Measurements from ENCODE around the gene PBRM1. TPM values are rescaled to one million over a fixed set of nuclear protein-coding genes. Genes with fewer than 3 reads are reported as not detected.

Gene PBRM1
- total and polyA plus RNA-seq, 2 donors (not counting 3 experiments of a cell fraction or from before 2014, with no cell fraction given) = 26.7 to 87.1 TPM

GRCh38 chr3:52660046-52660445, 25.7 kb downstream of the PBRM1 start:
- ChIA-PET POLR2A (no interaction called here), CTCF (interaction anchor here (1.6 kb wide), 1 partner anchor 189 kb away, joined by 3 read pairs; no protein-coding TSS in a partner anchor)
- Histone ChIP-seq H3K9me3 (replicated peaks; ENCODE audit: control insufficient read depth, insufficient read depth, low read length) (no peaks in the 10 kb centered on the region), H3K4me1 (ENCODE audit: control insufficient read depth, extremely low read depth, insufficient read depth, low read length) (peaks cover 6% of the 10 kb centered on the region), H3K36me3 (ENCODE audit: control insufficient read depth in 2 of 2, extremely low read depth in 1 of 2, insufficient read depth in 2 of 2, low read length in 2 of 2) (peaks cover 21 to 25% of the 10 kb centered on the region in 2 experiments), H3K27ac (ENCODE audit: insufficient read depth, low read depth, low read length) (no peak overlapping the region), H4K20me1 (replicated peaks; ENCODE audit: control insufficient read depth, extremely low read depth, insufficient read depth, low read length) (no peaks in the 10 kb centered on the region), H3K4me2 (ENCODE audit: insufficient read depth, low read length) (no peak overlapping the region), H2AFZ (ENCODE audit: low read depth, low read length) (no peak overlapping the region), H3K9ac (replicated peaks; ENCODE audit: extremely low read depth, insufficient read depth, low read length) (no peak overlapping the region), H3K27me3 (ENCODE audit: control insufficient read depth in 2 of 2, insufficient read depth in 2 of 2, low read length in 2 of 2) (no peaks in the 10 kb centered on the region), H3K4me3 (replicated peaks in 1 of 3; ENCODE audit: insufficient read depth in 1 of 3, low read depth in 1 of 3, low read length in 3 of 3) (no peak overlapping the region), H3K79me2 (ENCODE audit: control insufficient read depth, insufficient read depth, low read length) (no peaks in the 10 kb centered on the region), H3K9me1 (replicated peaks; ENCODE audit: control insufficient read depth, extremely low read depth, insufficient read depth, low read length) (no peaks in the 10 kb centered on the region)
- no TSS peak for BruUV-seq (replicated peaks)
- no peak for FAIRE-seq
- no peak for TF ChIP-seq EZH2 (IDR thresholded peaks at IDR 0.05; ENCODE audit: borderline replicate concordance, low read depth, low read length, severe bottlenecking)
- TF ChIP-seq POLR2AphosphoS5 (IDR thresholded peaks at IDR 0.05; ENCODE audit: insufficient read depth, low read depth, low read length) = no peak
- TF ChIP-seq MYC (IDR thresholded peaks at IDR 0.05; ENCODE audit: low read depth, low read length) = no peak
- no peak for TF ChIP-seq MAX (IDR thresholded peaks at IDR 0.05; ENCODE audit: insufficient read depth, insufficient read length)
- TF ChIP-seq, protein P1, sequence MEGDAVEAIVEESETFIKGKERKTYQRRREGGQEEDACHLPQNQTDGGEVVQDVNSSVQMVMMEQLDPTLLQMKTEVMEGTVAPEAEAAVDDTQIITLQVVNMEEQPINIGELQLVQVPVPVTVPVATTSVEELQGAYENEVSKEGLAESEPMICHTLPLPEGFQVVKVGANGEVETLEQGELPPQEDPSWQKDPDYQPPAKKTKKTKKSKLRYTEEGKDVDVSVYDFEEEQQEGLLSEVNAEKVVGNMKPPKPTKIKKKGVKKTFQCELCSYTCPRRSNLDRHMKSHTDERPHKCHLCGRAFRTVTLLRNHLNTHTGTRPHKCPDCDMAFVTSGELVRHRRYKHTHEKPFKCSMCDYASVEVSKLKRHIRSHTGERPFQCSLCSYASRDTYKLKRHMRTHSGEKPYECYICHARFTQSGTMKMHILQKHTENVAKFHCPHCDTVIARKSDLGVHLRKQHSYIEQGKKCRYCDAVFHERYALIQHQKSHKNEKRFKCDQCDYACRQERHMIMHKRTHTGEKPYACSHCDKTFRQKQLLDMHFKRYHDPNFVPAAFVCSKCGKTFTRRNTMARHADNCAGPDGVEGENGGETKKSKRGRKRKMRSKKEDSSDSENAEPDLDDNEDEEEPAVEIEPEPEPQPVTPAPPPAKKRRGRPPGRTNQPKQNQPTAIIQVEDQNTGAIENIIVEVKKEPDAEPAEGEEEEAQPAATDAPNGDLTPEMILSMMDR (IDR thresholded peaks at IDR 0.05; ENCODE audit: extremely low read depth in 1 of 2, insufficient read depth in 1 of 2, low read depth in 1 of 2, low read length in 2 of 2) = no peak
- no peak for TF ChIP-seq JUN (IDR thresholded peaks at IDR 0.05; ENCODE audit: borderline replicate concordance, insufficient read depth, insufficient read length, low read depth)
- no peak for TF ChIP-seq POLR2A (IDR thresholded peaks at IDR 0.05; ENCODE audit: low read depth, low read length)
- no peak for TF ChIP-seq GATA2 (IDR thresholded peaks at IDR 0.05; ENCODE audit: insufficient read depth, insufficient read length, low read depth, low read length)
- TF ChIP-seq FOS (IDR thresholded peaks at IDR 0.05; ENCODE audit: borderline replicate concordance, insufficient read depth, low read length) = no peak
- intact Hi-C loops (cut with micrococcal nuclease) (no loop called here), dilution Hi-C loops (cut with MboI; ENCODE audit: extremely low pct_ligation_motif_present, low sequenced_read_pairs) (no loop called here)
- no peak for DNase-seq (ENCODE audit: low read depth, low spot score)
